Fibroblast of mammary gland (primary cell): ENCODE data around the gene MCCC1.

Experiments used
- DNase-seq: peaks from one replicate; pipeline ENCODE4 v3.0.0-alpha.2; 2010; ENCODE audit warnings: low read depth
- H3K4me3 ChIP-seq: 2 replicates; pipeline ENCODE4 v1.5.1; 2011; ENCODE audit warnings: low read depth, mild to moderate bottlenecking, low read length, moderate library complexity; ENCODE audit not compliant: control insufficient read depth
- TF ChIP-seq, protein P1 (sequence below): conservative IDR thresholded peaks from 2 replicates; pipeline ENCODE4 v1.5.1; 2011; ENCODE audit warnings: low read depth, low read length, inconsistent platforms; ENCODE audit not compliant: control insufficient read depth, insufficient read depth

Gene MCCC1

DNA sequence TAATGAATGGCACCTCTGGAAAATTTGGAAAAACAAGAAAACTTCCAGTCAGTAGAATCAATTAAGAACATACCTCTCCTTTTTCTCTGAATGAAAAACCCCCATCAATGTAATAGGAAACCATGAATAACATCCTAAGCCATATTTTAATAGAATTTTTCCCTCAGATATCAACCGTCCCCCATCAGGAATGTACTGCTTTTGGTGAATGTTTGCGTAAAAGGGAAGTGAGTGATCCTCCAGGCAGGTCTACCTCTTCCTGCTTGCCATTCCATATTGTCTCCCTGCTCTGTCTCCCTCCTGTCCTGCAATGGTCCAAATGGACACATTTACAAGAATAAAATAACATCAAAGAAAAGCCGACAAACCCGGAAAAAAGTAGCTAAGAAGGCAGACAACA, 32.4 kb upstream of the MCCC1 start:
- no peak overlapping the region for H3K4me3 ChIP-seq
- TF ChIP-seq, protein P1, sequence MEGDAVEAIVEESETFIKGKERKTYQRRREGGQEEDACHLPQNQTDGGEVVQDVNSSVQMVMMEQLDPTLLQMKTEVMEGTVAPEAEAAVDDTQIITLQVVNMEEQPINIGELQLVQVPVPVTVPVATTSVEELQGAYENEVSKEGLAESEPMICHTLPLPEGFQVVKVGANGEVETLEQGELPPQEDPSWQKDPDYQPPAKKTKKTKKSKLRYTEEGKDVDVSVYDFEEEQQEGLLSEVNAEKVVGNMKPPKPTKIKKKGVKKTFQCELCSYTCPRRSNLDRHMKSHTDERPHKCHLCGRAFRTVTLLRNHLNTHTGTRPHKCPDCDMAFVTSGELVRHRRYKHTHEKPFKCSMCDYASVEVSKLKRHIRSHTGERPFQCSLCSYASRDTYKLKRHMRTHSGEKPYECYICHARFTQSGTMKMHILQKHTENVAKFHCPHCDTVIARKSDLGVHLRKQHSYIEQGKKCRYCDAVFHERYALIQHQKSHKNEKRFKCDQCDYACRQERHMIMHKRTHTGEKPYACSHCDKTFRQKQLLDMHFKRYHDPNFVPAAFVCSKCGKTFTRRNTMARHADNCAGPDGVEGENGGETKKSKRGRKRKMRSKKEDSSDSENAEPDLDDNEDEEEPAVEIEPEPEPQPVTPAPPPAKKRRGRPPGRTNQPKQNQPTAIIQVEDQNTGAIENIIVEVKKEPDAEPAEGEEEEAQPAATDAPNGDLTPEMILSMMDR: no peak
- DNase-seq: peak; percentile 6

DNA sequence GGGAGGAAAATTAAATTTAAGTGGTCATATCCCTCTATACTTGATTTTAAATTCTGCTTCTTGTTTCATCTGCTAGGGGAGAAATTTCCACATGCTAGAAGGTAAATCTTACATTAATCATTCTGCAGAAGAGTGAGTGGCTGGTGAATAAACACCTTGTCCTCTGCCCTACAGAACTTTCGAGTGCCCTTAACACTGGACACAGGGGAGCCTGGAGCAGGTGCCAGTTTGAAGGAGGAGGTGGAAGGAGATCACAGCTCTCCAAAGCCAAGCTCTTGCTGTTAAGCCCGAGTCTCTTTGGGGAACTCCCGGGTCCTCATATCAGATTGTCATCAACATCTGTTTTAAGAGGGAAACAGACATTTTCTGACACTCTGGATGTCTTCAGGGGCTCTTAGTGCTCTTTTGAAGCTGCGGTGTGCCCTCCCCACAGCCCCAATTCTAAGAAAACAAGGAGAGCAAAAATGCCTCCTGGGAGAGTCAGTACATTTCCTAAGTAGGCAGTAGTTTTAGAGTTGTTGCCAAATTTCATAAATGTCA, 32.0 kb upstream of the MCCC1 start:
- H3K4me3 ChIP-seq: no peak overlapping the region
- no peak for DNase-seq
- TF ChIP-seq, protein P1: no peak

DNA sequence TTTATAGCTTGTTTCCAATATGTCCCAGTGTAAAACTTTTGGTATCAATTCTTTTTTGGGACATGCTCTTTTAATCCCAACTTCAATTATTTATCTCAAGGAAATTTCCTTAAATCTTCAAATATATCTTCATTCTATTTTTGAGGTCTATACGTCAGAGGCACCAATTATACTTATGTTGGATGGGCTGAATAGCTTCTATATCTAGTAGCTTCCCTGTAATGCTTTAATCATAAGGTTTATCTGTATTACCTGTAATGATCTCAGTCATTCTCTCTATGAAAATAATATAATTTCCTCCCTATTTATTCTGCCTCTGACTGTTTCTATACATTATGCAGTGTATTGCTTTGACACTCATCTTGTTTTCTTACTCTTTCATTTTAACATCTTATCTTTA, 29.9 kb upstream of the MCCC1 start:
- no peak overlapping the region for H3K4me3 ChIP-seq
- TF ChIP-seq, protein P1: no peak

DNA sequence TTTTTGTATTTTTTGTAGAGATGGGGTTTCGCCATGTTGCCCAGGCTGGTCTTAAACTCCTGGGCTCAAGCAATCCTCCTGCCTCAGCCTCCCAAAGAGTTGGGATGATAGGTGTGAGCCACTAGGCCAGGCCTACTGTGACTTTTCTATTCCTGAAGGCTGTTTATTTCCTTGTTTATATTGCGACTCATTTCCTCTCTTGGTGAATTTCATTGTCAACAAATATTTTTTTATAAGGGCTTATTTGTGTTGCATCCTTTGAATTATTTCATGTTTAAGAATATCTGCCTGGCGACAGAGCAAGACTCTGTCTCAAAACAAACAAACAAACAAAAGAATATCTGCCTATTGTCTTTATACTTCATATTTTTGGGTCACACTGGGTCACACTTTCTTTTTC, 29.4 kb upstream of the MCCC1 start:
- H3K4me3 ChIP-seq: no peak overlapping the region
- TF ChIP-seq, protein P1: no peak
- no peak for DNase-seq

More for the DNA sequence above, 29.9 kb upstream of the MCCC1 start:
- DNase-seq: peak; percentile 14

DNA sequence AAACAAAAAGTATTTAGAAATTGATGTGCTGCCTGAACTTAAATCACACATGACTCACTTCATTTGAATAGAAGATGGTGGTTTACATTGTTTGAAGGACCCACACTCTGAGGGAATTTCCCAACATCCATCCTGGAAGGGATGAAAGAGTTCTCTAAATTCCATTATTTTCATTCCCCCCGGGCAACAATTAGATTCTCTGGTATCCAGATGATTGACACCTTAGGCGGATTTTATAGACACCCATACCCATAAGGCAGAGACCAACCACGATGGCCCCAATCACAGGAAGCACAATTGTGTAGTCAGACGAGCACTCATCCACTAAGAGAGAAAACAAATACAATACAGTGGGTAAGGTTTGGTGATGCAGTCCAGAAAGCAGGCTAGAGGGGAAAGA, 24.6 kb upstream of the MCCC1 start:
- peak; percentile 9 for DNase-seq
- TF ChIP-seq, protein P1: no peak
- H3K4me3 ChIP-seq: no peak overlapping the region

DNA sequence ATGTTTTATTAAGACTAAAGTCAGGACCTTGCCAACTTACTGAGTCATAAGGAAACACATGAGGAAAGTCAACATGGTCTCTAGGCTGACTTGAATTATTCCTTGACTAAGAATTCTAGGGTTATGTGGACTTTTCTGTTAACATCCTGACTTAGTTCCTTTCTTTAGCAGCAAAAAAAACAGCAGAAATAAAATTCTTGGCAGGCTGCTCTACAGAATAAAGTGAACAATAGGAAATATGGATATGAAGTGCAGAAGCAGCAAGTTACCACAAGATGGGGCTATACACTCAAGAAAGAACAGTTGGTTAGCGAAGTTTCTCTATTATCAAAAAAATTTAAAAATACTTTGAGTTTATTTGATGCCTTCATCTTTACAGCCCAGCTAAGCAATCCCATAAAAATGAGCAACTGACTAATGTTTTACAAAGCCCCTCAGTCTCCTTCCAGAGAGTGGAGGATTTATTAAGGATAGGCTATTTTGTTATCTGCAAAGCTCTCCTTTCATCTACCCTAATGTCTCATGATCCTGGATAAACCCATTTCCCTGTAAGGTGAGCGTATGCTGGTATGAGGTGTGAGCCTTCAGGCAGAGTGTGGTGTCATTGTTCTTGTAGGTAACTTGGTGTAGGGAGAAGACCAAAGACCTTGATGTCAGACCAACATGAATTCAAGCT, 23.1 kb upstream of the MCCC1 start:
- TF ChIP-seq, protein P1: peak; percentile 85
- DNase-seq: peak; percentile 71
- no peak overlapping the region for H3K4me3 ChIP-seq
